Naive B cell (primary cell): Measurements from ENCODE around the gene PPP4R3C. TPM values are rescaled to one million over a fixed set of nuclear protein-coding genes. Genes with fewer than 3 reads are reported as not detected.

ENCODE experiments used
- polyA plus RNA-seq, 6 donors: library from polyadenylated mRNA; unstranded; fragments of 300-500 nt; fragmentation: Illumina TruSeq; gene quantifications; one replicate each; pipeline ENCODE4 v1.2.3, GENCODE V29; 2021; ENCODE audit warnings: low read depth in 6 of 6

PPP4R3C gene
- polyA plus RNA-seq, 6 donors from 2014 or later, result not detected

Other genes starting within 250 kb of the PPP4R3C start
- gene DCAF8L2, start 127.0 kb upstream of the PPP4R3C start, polyA plus RNA-seq, result not detected